GM23338 (cell line): ENCODE data around the gene LMBR1L.

Experiments
- CREB1 ChIP-seq: fragments of 250-450 bp; sonication (Bioruptor Pico); IDR thresholded peaks from 2 replicates; pipeline ENCODE4 v1.5.0; 2020; ENCODE audit warnings: low read depth, mild to moderate bottlenecking, moderate library complexity
- EZH2 ChIP-seq: fragments of 200-600 bp; sonication (generic); IDR thresholded peaks from one replicate; pipeline ENCODE4 v1.8.0; 2017; ENCODE audit warnings: antibody characterized with exemption, mild to moderate bottlenecking, low read depth; ENCODE audit not compliant: unreplicated experiment
- EZH2phosphoT487 ChIP-seq: fragments of 200-600 bp; sonication (generic); IDR thresholded peaks from one replicate; pipeline ENCODE4 v1.8.1; 2018; ENCODE audit warnings: antibody characterized with exemption; ENCODE audit not compliant: unreplicated experiment
- JUNB ChIP-seq: IDR thresholded peaks from one replicate; pipeline ENCODE4 v1.6.1; 2016; ENCODE audit warnings: antibody characterized with exemption; ENCODE audit not compliant: unreplicated experiment
- NANOG ChIP-seq: IDR thresholded peaks from 2 replicates; pipeline ENCODE4 v1.6.1; 2016; ENCODE audit warnings: antibody characterized with exemption, borderline replicate concordance
- POLR2AphosphoS5 ChIP-seq: IDR thresholded peaks from 2 replicates; pipeline ENCODE4 v1.6.1; 2016; ENCODE audit warnings: antibody characterized with exemption, low read depth
- STAT1 ChIP-seq: IDR thresholded peaks from one replicate; pipeline ENCODE4 v1.6.1; 2016; ENCODE audit warnings: antibody characterized with exemption; ENCODE audit not compliant: unreplicated experiment
- TF ChIP-seq, protein P1 (sequence below), 2 experiments: fragments of 200-600 bp in 1 of 2; sonication (generic) in 1 of 2; conservative IDR thresholded peaks; 2 replicates each; pipeline versions ENCODE4 v1.5.1 to v1.6.1; 2016 to 2017; ENCODE audit warnings: antibody characterized with exemption in 2 of 2, low read depth in 2 of 2, mild to moderate bottlenecking in 2 of 2, moderate library complexity in 1 of 2
- TF ChIP-seq, protein P2 (sequence below): IDR thresholded peaks from 2 replicates; pipeline ENCODE4 v1.6.1; 2016; ENCODE audit warnings: antibody characterized with exemption
- TF ChIP-seq, protein P3 (sequence below): IDR thresholded peaks from one replicate; pipeline ENCODE4 v1.6.1; 2018; ENCODE audit warnings: antibody characterized with exemption; ENCODE audit not compliant: unreplicated experiment

DNA sequence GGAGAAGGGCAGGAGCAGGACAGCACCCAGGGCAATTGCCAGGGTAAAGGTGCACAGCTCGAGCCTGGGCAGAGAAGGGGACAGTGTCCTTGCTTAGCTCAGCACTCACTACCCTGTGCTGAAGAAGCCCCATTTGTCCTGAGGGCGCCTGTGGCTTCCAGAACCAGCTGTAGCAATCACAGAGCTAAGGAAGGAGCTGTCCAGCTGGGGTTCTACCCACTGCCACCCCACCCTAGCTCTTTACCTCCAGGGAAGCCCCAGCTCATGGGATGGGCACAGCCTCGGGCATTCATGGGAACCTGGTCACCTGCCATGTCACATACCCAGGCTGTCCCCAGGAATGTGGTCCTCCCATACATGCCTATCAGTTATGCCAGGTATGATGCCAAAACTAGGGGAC, 5.8 kb downstream of the LMBR1L start:
- TF ChIP-seq, protein P1, sequence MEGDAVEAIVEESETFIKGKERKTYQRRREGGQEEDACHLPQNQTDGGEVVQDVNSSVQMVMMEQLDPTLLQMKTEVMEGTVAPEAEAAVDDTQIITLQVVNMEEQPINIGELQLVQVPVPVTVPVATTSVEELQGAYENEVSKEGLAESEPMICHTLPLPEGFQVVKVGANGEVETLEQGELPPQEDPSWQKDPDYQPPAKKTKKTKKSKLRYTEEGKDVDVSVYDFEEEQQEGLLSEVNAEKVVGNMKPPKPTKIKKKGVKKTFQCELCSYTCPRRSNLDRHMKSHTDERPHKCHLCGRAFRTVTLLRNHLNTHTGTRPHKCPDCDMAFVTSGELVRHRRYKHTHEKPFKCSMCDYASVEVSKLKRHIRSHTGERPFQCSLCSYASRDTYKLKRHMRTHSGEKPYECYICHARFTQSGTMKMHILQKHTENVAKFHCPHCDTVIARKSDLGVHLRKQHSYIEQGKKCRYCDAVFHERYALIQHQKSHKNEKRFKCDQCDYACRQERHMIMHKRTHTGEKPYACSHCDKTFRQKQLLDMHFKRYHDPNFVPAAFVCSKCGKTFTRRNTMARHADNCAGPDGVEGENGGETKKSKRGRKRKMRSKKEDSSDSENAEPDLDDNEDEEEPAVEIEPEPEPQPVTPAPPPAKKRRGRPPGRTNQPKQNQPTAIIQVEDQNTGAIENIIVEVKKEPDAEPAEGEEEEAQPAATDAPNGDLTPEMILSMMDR (conservative IDR thresholded peaks at IDR 0.05; ENCODE audit: low read depth in 2 of 2): no peak
- no peak for TF ChIP-seq EZH2
- no peak for TF ChIP-seq CREB1 (CRISPR knock-in tag)
- no peak for TF ChIP-seq POLR2AphosphoS5
- TF ChIP-seq, protein P2, sequence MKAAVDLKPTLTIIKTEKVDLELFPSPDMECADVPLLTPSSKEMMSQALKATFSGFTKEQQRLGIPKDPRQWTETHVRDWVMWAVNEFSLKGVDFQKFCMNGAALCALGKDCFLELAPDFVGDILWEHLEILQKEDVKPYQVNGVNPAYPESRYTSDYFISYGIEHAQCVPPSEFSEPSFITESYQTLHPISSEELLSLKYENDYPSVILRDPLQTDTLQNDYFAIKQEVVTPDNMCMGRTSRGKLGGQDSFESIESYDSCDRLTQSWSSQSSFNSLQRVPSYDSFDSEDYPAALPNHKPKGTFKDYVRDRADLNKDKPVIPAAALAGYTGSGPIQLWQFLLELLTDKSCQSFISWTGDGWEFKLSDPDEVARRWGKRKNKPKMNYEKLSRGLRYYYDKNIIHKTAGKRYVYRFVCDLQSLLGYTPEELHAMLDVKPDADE: no peak
- TF ChIP-seq, protein P3, sequence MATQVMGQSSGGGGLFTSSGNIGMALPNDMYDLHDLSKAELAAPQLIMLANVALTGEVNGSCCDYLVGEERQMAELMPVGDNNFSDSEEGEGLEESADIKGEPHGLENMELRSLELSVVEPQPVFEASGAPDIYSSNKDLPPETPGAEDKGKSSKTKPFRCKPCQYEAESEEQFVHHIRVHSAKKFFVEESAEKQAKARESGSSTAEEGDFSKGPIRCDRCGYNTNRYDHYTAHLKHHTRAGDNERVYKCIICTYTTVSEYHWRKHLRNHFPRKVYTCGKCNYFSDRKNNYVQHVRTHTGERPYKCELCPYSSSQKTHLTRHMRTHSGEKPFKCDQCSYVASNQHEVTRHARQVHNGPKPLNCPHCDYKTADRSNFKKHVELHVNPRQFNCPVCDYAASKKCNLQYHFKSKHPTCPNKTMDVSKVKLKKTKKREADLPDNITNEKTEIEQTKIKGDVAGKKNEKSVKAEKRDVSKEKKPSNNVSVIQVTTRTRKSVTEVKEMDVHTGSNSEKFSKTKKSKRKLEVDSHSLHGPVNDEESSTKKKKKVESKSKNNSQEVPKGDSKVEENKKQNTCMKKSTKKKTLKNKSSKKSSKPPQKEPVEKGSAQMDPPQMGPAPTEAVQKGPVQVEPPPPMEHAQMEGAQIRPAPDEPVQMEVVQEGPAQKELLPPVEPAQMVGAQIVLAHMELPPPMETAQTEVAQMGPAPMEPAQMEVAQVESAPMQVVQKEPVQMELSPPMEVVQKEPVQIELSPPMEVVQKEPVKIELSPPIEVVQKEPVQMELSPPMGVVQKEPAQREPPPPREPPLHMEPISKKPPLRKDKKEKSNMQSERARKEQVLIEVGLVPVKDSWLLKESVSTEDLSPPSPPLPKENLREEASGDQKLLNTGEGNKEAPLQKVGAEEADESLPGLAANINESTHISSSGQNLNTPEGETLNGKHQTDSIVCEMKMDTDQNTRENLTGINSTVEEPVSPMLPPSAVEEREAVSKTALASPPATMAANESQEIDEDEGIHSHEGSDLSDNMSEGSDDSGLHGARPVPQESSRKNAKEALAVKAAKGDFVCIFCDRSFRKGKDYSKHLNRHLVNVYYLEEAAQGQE: no peak
- TF ChIP-seq JUNB: no peak
- no peak for TF ChIP-seq STAT1
- no peak for TF ChIP-seq EZH2phosphoT487
- TF ChIP-seq NANOG: no peak
